ENCODE results near the gene AKAP6.

- no peak for TF ChIP-seq CTCF (conservative IDR thresholded peaks at IDR 0.05; ENCODE audit: low read length)
- TF ChIP-seq EZH2phosphoT487 (IDR thresholded peaks at IDR 0.05; ENCODE audit: borderline replicate concordance, low read depth, low read length): no peak
These were observed 38.4 kb downstream of the AKAP6 start for GRCh38 chr14:32367516-32367915.

Measured in OCI-LY7 (cell line).